ENCODE results near the gene NRCAM.

DNA sequence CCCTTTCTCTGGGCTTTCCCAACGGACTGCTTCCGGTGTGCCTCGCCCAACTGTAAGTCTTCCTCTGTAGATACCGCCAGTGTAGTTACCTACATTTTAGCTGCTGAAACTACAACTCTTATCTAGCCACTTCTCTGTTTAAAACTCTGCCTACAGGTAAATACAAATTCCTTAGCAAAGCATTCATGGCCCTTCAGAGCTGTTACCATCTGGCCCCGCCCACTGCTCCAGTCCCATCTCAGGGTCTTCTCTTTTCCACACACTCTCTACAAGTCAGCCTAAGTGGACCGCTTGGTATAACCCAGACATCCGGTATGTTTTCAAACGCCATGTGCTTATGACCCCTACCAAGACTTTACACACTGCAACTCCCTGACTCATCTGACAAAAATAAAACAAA is 285.1 kb downstream of the NRCAM start:
- TF ChIP-seq EZH2 (IDR thresholded peaks at IDR 0.05; ENCODE audit: borderline replicate concordance, low read length) = no peak
- TF ChIP-seq CTCF (conservative IDR thresholded peaks at IDR 0.05 in 1 of 2, IDR thresholded peaks at IDR 0.05 in 1 of 2; ENCODE audit: extremely low read depth in 1 of 2, insufficient read depth in 1 of 2, low read depth in 1 of 2, low read length in 2 of 2) = no peak

Data from mammary epithelial cell (primary cell).